ENCODE measurements around the gene SLF1. TPM values are rescaled to one million over a fixed set of nuclear protein-coding genes. Genes with fewer than 3 reads are reported as not detected.

Gene SLF1
- total and polyA plus RNA-seq, 2 donors (not counting 1 experiment from before 2014, with no cell fraction given), result 3.5 to 15.2 TPM

- no peak overlapping the region for H3K9ac ChIP-seq (ENCODE audit: low read length)
- no peaks in the 10 kb centered on the region for H3K27me3 Mint-ChIP-seq
- TF ChIP-seq, protein P1, sequence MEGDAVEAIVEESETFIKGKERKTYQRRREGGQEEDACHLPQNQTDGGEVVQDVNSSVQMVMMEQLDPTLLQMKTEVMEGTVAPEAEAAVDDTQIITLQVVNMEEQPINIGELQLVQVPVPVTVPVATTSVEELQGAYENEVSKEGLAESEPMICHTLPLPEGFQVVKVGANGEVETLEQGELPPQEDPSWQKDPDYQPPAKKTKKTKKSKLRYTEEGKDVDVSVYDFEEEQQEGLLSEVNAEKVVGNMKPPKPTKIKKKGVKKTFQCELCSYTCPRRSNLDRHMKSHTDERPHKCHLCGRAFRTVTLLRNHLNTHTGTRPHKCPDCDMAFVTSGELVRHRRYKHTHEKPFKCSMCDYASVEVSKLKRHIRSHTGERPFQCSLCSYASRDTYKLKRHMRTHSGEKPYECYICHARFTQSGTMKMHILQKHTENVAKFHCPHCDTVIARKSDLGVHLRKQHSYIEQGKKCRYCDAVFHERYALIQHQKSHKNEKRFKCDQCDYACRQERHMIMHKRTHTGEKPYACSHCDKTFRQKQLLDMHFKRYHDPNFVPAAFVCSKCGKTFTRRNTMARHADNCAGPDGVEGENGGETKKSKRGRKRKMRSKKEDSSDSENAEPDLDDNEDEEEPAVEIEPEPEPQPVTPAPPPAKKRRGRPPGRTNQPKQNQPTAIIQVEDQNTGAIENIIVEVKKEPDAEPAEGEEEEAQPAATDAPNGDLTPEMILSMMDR (IDR thresholded peaks at IDR 0.05), result no peak
- TF ChIP-seq EZH2 (IDR thresholded peaks at IDR 0.05; ENCODE audit: borderline replicate concordance, insufficient read depth, low read depth, low read length, poor library complexity, severe bottlenecking), result no peak
- CTCF ChIA-PET, result interaction anchor here (3.2 kb wide), 1 partner anchor 9 kb away, joined by 19 read pairs; no protein-coding TSS in a partner anchor
- no peak overlapping the region for H3K27ac ChIP-seq (ENCODE audit: low read length in 2 of 2)
- H3K4me1 ChIP-seq (ENCODE audit: control insufficient read depth in 2 of 2, insufficient read depth in 2 of 2, low read length in 2 of 2), result peaks cover 13 to 19% of the 10 kb centered on the region in 2 donors
- H2AFZ ChIP-seq (ENCODE audit: insufficient read depth, low read depth, low read length, poor library complexity, severe bottlenecking), result no peak overlapping the region
- 60% methylated on average over 1 of the region's 5 CpGs for WGBS (ENCODE audit: insufficient coverage)
- no peaks in the 10 kb centered on the region for H3K27me3 ChIP-seq (replicated peaks in 1 of 4; ENCODE audit: control extremely low read depth in 1 of 4, control insufficient read depth in 3 of 4, insufficient read depth in 4 of 4, low read length in 3 of 4)
- H3K4me1 Mint-ChIP-seq, result peaks cover 37% of the 10 kb centered on the region
- H3K4me2 ChIP-seq (replicated peaks; ENCODE audit: low read depth, low read length, poor library complexity, severe bottlenecking), result peak overlapping the region; percentile 32
- H3K27ac Mint-ChIP-seq, result peak overlapping the region; percentile 6
- peak; percentile 55 for ATAC-seq (ENCODE audit: low read depth)
- H3K4me3 Mint-ChIP-seq, result peak overlapping the region; percentile 54
- H3K79me2 ChIP-seq (ENCODE audit: control insufficient read depth, insufficient read depth, low read length), result no peaks in the 10 kb centered on the region
- intact Hi-C loops (cut with micrococcal nuclease), result loop anchor here (2.0 to 10.0 kb wide), 2 partner anchors 47 to 99 kb away; no protein-coding TSS in a partner anchor
- H4K20me1 ChIP-seq (ENCODE audit: control insufficient read depth, insufficient read depth, low read length, poor library complexity, severe bottlenecking), result no peaks in the 10 kb centered on the region
- H3K36me3 ChIP-seq (replicated peaks in 1 of 2; ENCODE audit: control extremely low read depth in 1 of 2, control insufficient read depth in 1 of 2, extremely low read depth in 1 of 2, insufficient read depth in 2 of 2, low read length in 1 of 2), result no peaks in the 10 kb centered on the region
- POLR2A ChIA-PET, result no interaction called here
- peak; percentile 16 for DNase-seq
- H3K9me3 Mint-ChIP-seq (ENCODE audit: insufficient read depth), result no peaks in the 10 kb centered on the region
- H3K9me3 ChIP-seq (ENCODE audit: control extremely low read depth in 1 of 3, control insufficient read depth in 2 of 3, insufficient read depth in 1 of 3, low read length in 2 of 3), result no peaks in the 10 kb centered on the region
- H3K4me3 ChIP-seq (ENCODE audit: control extremely low read depth in 1 of 5, extremely low read depth in 1 of 5, insufficient read depth in 1 of 5, low read depth in 2 of 5, low read length in 4 of 5), result no peak overlapping the region
Measured at GRCh38 chr5:94745786-94746730, 127.6 kb downstream of the SLF1 start.

DNA sequence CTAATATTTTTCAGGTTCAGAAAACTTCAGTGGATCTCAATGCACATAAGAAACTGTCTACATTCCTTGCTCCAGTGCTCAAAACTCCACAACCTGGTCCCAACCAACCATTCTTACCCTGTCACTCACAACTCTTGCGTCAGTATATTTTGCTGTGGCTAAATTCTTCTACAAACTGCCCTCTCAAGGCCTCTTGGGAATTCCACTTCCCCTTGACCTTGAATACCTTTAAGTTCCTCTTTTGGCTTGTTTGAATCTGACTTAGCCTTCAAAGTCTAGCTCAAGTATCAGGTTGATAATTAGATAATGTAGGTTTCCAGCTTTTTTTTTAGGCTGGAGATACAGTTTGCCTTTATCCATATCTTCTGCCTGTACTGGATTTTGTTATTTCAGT is 128.3 kb downstream of the SLF1 start:
- Histone ChIP-seq H3K4me3 (ENCODE audit: control extremely low read depth in 1 of 5, extremely low read depth in 1 of 5, insufficient read depth in 1 of 5, low read depth in 2 of 5, low read length in 4 of 5) (no peak overlapping the region), H3K9ac (ENCODE audit: low read length) (no peak overlapping the region), H3K4me1 (ENCODE audit: control insufficient read depth in 2 of 2, insufficient read depth in 2 of 2, low read length in 2 of 2) (peaks cover 13 to 19% of the 10 kb centered on the region in 2 donors), H3K27ac (ENCODE audit: low read length in 2 of 2) (no peak overlapping the region), H3K27me3 (replicated peaks in 1 of 4; ENCODE audit: control extremely low read depth in 1 of 4, control insufficient read depth in 3 of 4, insufficient read depth in 4 of 4, low read length in 3 of 4) (no peaks in the 10 kb centered on the region), H3K36me3 (replicated peaks in 1 of 2; ENCODE audit: control extremely low read depth in 1 of 2, control insufficient read depth in 1 of 2, extremely low read depth in 1 of 2, insufficient read depth in 2 of 2, low read length in 1 of 2) (no peaks in the 10 kb centered on the region), H3K9me3 (ENCODE audit: control extremely low read depth in 1 of 3, control insufficient read depth in 2 of 3, insufficient read depth in 1 of 3, low read length in 2 of 3) (no peaks in the 10 kb centered on the region), H3K4me2 (replicated peaks; ENCODE audit: low read depth, low read length, poor library complexity, severe bottlenecking) (peak overlapping the region; percentile 32), H2AFZ (ENCODE audit: insufficient read depth, low read depth, low read length, poor library complexity, severe bottlenecking) (no peak overlapping the region), H4K20me1 (ENCODE audit: control insufficient read depth, insufficient read depth, low read length, poor library complexity, severe bottlenecking) (no peaks in the 10 kb centered on the region), H3K79me2 (ENCODE audit: control insufficient read depth, insufficient read depth, low read length) (no peaks in the 10 kb centered on the region)
- POLR2A ChIA-PET, result no interaction called here
- no peak for TF ChIP-seq EZH2 (IDR thresholded peaks at IDR 0.05; ENCODE audit: borderline replicate concordance, insufficient read depth, low read depth, low read length, poor library complexity, severe bottlenecking)
- TF ChIP-seq, protein P1 (IDR thresholded peaks at IDR 0.05), result no peak
- Mint-ChIP-seq H3K9me3 (ENCODE audit: insufficient read depth) (no peaks in the 10 kb centered on the region), H3K4me1 (peaks cover 37% of the 10 kb centered on the region), H3K27ac (peak overlapping the region; percentile 39), H3K4me3 (peak overlapping the region; percentile 54), H3K27me3 (no peaks in the 10 kb centered on the region)
- 0% methylated on average over 1 of the region's 1 CpG for WGBS (ENCODE audit: insufficient coverage)
- ATAC-seq (ENCODE audit: low read depth), result peak; percentile 78
- intact Hi-C loops (cut with micrococcal nuclease), result loop anchor here (2.0 to 10.0 kb wide), 2 partner anchors 46 to 98 kb away; no protein-coding TSS in a partner anchor
- DNase-seq, result peak; percentile 70
- CTCF ChIA-PET, result interaction anchor here (1.2 to 3.2 kb wide), 2 partner anchors 9 to 1135 kb away, joined by 3 to 19 read pairs; no protein-coding TSS in a partner anchor

All from B cell (primary cell).